ENCODE measurements around the gene SLC19A3.

DNA sequence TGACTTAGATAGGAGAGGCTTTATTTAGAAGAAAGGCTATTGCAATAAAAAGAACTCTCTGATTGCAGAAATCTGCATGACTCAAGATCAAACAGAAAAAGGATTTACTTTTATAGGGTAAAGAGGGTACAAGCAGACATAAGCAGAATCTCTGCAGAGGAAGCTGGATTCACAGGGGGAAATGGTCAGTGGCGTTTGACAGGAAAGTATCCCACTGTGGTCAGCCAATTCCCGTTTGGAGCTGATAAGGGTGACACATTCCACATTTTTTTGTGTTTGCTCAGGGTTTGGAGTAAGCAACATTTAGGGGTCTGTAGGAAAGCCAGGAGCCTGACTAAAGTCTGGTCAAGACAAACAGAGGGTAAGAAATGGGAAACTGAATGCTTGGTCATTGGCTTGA lies 75.2 kb downstream of the SLC19A3 start:
- TF ChIP-seq, protein P1, sequence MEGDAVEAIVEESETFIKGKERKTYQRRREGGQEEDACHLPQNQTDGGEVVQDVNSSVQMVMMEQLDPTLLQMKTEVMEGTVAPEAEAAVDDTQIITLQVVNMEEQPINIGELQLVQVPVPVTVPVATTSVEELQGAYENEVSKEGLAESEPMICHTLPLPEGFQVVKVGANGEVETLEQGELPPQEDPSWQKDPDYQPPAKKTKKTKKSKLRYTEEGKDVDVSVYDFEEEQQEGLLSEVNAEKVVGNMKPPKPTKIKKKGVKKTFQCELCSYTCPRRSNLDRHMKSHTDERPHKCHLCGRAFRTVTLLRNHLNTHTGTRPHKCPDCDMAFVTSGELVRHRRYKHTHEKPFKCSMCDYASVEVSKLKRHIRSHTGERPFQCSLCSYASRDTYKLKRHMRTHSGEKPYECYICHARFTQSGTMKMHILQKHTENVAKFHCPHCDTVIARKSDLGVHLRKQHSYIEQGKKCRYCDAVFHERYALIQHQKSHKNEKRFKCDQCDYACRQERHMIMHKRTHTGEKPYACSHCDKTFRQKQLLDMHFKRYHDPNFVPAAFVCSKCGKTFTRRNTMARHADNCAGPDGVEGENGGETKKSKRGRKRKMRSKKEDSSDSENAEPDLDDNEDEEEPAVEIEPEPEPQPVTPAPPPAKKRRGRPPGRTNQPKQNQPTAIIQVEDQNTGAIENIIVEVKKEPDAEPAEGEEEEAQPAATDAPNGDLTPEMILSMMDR (IDR thresholded peaks at IDR 0.05): no peak
- no peak for TF ChIP-seq POLR2A (IDR thresholded peaks at IDR 0.05)
